Esophagus squamous epithelium (tissue), 5 donors: ENCODE results near the gene ABR. TPM values are rescaled to one million over a fixed set of nuclear protein-coding genes. Genes with fewer than 3 reads are reported as not detected.

ENCODE experiments used
- DNase-seq: peaks from one replicate; lab custom pipeline; 2025; lab: John Stamatoyannopoulos, UW
- H3K27ac ChIP-seq, 4 donors: fragments of 200-600 bp; sonication (generic); one replicate each; pipeline ENCODE4 v1.5.1; 2016 to 2019; ENCODE audit warnings: mild to moderate bottlenecking in 1 of 4
- H3K27me3 ChIP-seq, 4 donors: fragments of 200-600 bp; sonication (generic); 1 replicate in 3 of 4; 2 replicates in 1 of 4; pipeline versions ENCODE4 v1.5.1 to v1.6.0; 2017 to 2021; ENCODE audit warnings: antibody characterized with exemption in 1 of 4
- H3K36me3 ChIP-seq, 3 donors: fragments of 200-600 bp; sonication (generic); one replicate each; pipeline ENCODE4 v1.5.1; 2016 to 2019
- H3K4me1 ChIP-seq, 3 donors: fragments of 200-600 bp; sonication (generic); one replicate each; pipeline ENCODE4 v1.5.1; 2017 to 2019
- H3K4me3 ChIP-seq, 4 donors: fragments of 200-600 bp; sonication (generic); 1 replicate in 3 of 4; 2 replicates in 1 of 4; pipeline ENCODE4 v1.5.1; 2016 to 2019; ENCODE audit warnings: mild to moderate bottlenecking in 2 of 4, moderate library complexity in 1 of 4
- H3K9me3 ChIP-seq, 3 donors: fragments of 200-600 bp; sonication (generic); one replicate each; pipeline ENCODE4 v1.5.1; 2016 to 2019
- CTCF ChIP-seq, 6 experiments: fragments of 450-650 bp in 4 of 6; fragments of 200-600 bp in 2 of 6; sonication (generic) in 2 of 6; IDR thresholded peaks; one replicate each; pipeline ENCODE4 v1.5.1; 2016 to 2019; ENCODE audit warnings: antibody characterized with exemption in 6 of 6, mild to moderate bottlenecking in 4 of 6, moderate library complexity in 4 of 6
- POLR2A ChIP-seq, 4 donors: fragments of 450-650 bp; IDR thresholded peaks; one replicate each; pipeline ENCODE4 v1.6.1; 2017; ENCODE audit warnings: antibody characterized with exemption in 4 of 4, mild to moderate bottlenecking in 4 of 4, moderate library complexity in 3 of 4
- WGBS, 2 donors: methylation state at CpG; one replicate each; pipeline ENCODE4 v1.1.5; 2018; 5-methylcytosine and 5-hydroxymethylcytosine counted together
- intact Hi-C: fragments of 100-400 bp; cut with DNase I; formaldehyde crosslinking; loops from one replicate; pipeline ENCODE4 v1.15.0; 2022
- total RNA-seq, 4 donors: library from RNA; depleted of rRNA; stranded (reverse); fragments of >200 nt; gene quantifications; one replicate each; pipeline ENCODE4 v1.1.0, GENCODE V29; 2016
- donor health status: DM: yes; HTN: yes; CAD: no.

Gene ABR
- total RNA-seq, 4 donors from 2014 or later: 62.1 to 248 (median 75.5) TPM

- DNase-seq: no peak
- intact Hi-C loops: loop anchor here (5.0 kb wide), 1 partner anchor 57 kb away; no protein-coding TSS in a partner anchor
- Histone ChIP-seq H3K36me3 (no peaks in the 10 kb centered on the region), H3K9me3 (no peaks in the 10 kb centered on the region), H3K27me3 (peaks cover 0 to 5% (median 0%) of the 10 kb centered on the region in 4 donors), H3K4me3 (no peak overlapping the region), H3K4me1 (peaks cover 3 to 21% (median 11%) of the 10 kb centered on the region in 3 donors), H3K27ac (no peak overlapping the region)
- no peak for TF ChIP-seq POLR2A (IDR thresholded peaks at IDR 0.05)
- no peak for TF ChIP-seq CTCF (IDR thresholded peaks at IDR 0.05)
- 50 to 61% methylated on average over 3 to 4 of the region's 11 CpGs for WGBS, 2 donors
These were observed 54.0 kb downstream of the ABR start for GRCh38 chr17:1125788-1126145.

DNA sequence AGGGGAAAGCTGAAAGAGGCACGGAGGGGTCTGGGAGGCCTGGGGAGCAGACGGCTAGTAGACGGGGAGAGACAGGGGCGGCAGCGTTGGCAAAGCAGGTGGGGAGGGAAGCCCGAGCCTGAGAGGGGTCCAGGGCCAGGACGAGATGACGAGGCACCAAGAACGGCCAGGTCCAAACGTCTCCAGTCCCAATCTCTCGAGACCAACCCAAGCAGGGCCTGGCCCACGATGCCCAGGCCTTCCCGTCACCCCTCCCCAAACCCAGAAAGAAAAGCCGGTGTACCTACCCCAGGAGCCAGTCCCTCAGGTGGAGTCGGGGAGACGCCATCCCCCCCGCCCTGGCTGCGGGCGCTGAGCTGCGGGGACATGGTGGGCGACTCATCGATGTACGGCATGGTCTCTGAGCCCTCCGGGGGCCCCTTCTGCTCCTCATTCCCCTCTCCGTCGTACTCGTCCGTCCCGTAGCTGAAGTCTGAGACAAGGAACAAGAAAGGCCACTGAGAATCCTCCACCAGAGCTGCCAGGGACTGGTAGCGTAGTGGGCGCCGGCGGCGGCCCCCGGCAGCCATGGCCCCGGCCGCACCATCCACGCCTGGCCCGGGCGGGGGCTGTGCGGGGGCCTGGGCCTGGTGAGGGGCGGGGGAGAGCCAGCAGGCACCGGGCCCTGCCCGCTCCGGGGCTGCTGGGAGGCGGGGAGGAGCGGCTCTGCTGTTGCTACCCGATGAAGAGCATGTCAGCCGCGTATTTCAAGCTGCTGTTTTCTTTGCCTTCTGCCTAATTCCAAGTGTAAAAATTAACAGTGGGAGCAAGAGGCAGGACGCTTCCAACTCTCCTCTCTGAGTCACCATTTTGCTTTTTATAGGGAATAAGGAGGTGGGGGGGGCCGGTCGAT, 54.6 kb downstream of the ABR start:
- H3K36me3 ChIP-seq: no peaks in the 10 kb centered on the region
- H3K27ac ChIP-seq: no peak overlapping the region
- 88 to 90% methylated on average over 16 to 38 of the region's 53 CpGs for WGBS, 2 donors
- intact Hi-C loops: loop anchor here (5.0 kb wide), 2 partner anchors 57 to 67 kb away; no protein-coding TSS in a partner anchor
- no peak overlapping the region for H3K4me3 ChIP-seq
- peaks cover 3 to 21% (median 11%) of the 10 kb centered on the region in 3 donors for H3K4me1 ChIP-seq
- H3K27me3 ChIP-seq: peaks cover 0 to 5% (median 0%) of the 10 kb centered on the region in 4 donors
- no peak for DNase-seq
- H3K9me3 ChIP-seq: no peaks in the 10 kb centered on the region
- TF ChIP-seq CTCF (IDR thresholded peaks at IDR 0.05) (no peak), POLR2A (IDR thresholded peaks at IDR 0.05) (no peak)

GRCh38 chr17:1123921-1124715, 55.7 kb downstream of the ABR start:
- Histone ChIP-seq H3K27ac (no peak overlapping the region), H3K9me3 (no peaks in the 10 kb centered on the region), H3K27me3 (peaks cover 0 to 5% (median 0%) of the 10 kb centered on the region in 4 donors), H3K36me3 (no peaks in the 10 kb centered on the region), H3K4me1 (peaks cover 3 to 21% (median 11%) of the 10 kb centered on the region in 3 donors), H3K4me3 (no peak overlapping the region)
- TF ChIP-seq POLR2A (IDR thresholded peaks at IDR 0.05) (no peak), CTCF (IDR thresholded peaks at IDR 0.05) (no peak)
- 87 to 94% methylated on average over 13 to 19 of the region's 27 CpGs for WGBS, 2 donors
- DNase-seq: no peak
- intact Hi-C loops: loop anchor here (5.0 kb wide), 1 partner anchor 68 kb away; no protein-coding TSS in a partner anchor

DNA sequence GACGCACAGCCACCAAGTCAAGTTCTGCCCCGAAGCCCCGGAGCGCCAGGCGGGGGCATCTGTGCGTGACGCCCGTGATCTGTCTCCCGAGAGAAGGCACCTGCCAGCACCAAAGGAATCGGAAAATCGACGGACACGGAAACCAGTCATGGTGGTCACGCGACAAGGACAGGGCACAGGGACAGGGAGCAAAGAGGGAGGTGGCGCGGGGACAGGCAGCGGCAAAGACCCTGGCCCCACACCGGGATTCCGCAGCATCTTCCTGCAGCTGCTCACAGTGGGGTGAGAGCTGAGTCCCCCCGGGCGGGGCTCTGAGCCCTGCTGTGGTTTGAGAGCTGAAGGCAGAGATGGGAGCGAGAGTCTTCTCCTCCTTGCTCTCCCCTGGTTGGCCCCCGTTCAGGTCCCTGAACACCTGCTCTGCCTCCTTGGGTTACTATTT, 56.4 kb downstream of the ABR start:
- peak overlapping the region in 3 of 4 donors; percentile 5 to 68 (median 57) for H3K27ac ChIP-seq
- H3K9me3 ChIP-seq: no peaks in the 10 kb centered on the region
- 45 to 70% methylated on average over 13 to 20 of the region's 24 CpGs for WGBS, 2 donors
- H3K4me3 ChIP-seq: no peak overlapping the region
- peaks cover 0 to 5% (median 0%) of the 10 kb centered on the region in 4 donors for H3K27me3 ChIP-seq
- no peak for TF ChIP-seq POLR2A (IDR thresholded peaks at IDR 0.05)
- TF ChIP-seq CTCF (IDR thresholded peaks at IDR 0.05): no peak
- H3K36me3 ChIP-seq: no peaks in the 10 kb centered on the region
- intact Hi-C loops: loop anchor here (5.0 kb wide), 1 partner anchor 69 kb away; no protein-coding TSS in a partner anchor
- H3K4me1 ChIP-seq: peaks cover 3 to 21% (median 11%) of the 10 kb centered on the region in 3 donors
- DNase-seq: no peak
